ENCODE results near the gene MYO5A. TPM values are rescaled to one million over a fixed set of nuclear protein-coding genes. Genes with fewer than 3 reads are reported as not detected.

The MYO5A gene
- total and polyA plus RNA-seq, 9 of the 15 experiments (the other 6 are each of a cell fraction or from before 2014, with no cell fraction given) = 0.03 to 0.82 (median 0.40) TPM

GRCh38 chr15:52499506-52499905 is 29.2 kb downstream of the MYO5A start:
- peaks cover 4 to 5% of the 10 kb centered on the region in 2 experiments; a peak in 4 of 5 replicates for H3K27me3 ChIP-seq (ENCODE audit: control insufficient read depth in 2 of 2, insufficient read depth in 2 of 2, low read length in 2 of 2)
- 0% methylated on average over 3 of the region's 3 CpGs for WGBS (ENCODE audit: insufficient coverage, low coverage, missing lambda C conversion rate)
- FAIRE-seq (no peak), DNase-seq (ENCODE audit: extremely low read depth in 1 of 4, low spot score in 3 of 4) (no peak), ATAC-seq (no peak)
- no peak overlapping the region for H2AFZ ChIP-seq (ENCODE audit: low read depth, low read length)
- no peaks in the 10 kb centered on the region for H3K79me2 ChIP-seq (ENCODE audit: control insufficient read depth, insufficient read depth, low read length)
- no TSS peak for BruUV-seq (replicated peaks)
- H3K9me1 ChIP-seq (ENCODE audit: control insufficient read depth, insufficient read depth, low read length) = no peaks in the 10 kb centered on the region
- no peak overlapping the region for H3K4me3 ChIP-seq
- in situ Hi-C loops (cut with MboI) = no loop called here
- H3K36me3 ChIP-seq (ENCODE audit: control insufficient read depth, insufficient read depth, low read length) = no peaks in the 10 kb centered on the region
- no peak for TF ChIP-seq XRCC4 (IDR thresholded peaks at IDR 0.05; ENCODE audit: extremely low read depth, insufficient read depth, insufficient read length)
- no peak for TF ChIP-seq DACH1 (IDR thresholded peaks at IDR 0.05; ENCODE audit: partially characterized antibody)
- no peak for TF ChIP-seq RFX5 (IDR thresholded peaks at IDR 0.05; ENCODE audit: low read depth, low read length)
- no peak for TF ChIP-seq SMARCA5 (IDR thresholded peaks at IDR 0.05)
- no peak for TF ChIP-seq HDGF (IDR thresholded peaks at IDR 0.05)
- H3K9me3 ChIP-seq (replicated peaks; ENCODE audit: control insufficient read depth, insufficient read depth, low read depth, low read length) = no peaks in the 10 kb centered on the region
- no peaks in the 10 kb centered on the region for H3K4me1 ChIP-seq (replicated peaks in 1 of 2; ENCODE audit: control insufficient read depth in 2 of 2, insufficient read depth in 2 of 2, low read length in 2 of 2)
- intact Hi-C loops (cut with micrococcal nuclease) = no loop called here
- no peak overlapping the region for H3K9ac ChIP-seq (ENCODE audit: insufficient read depth in 1 of 2, low read depth in 2 of 2, low read length in 2 of 2)
- POLR2A ChIA-PET = no interaction called here
- H3K27ac ChIP-seq (ENCODE audit: extremely low read depth, low read depth, low read length) = no peak overlapping the region
- CTCF ChIA-PET (ENCODE audit: low intra/inter-chr PET ratio) = no interaction called here
- no peaks in the 10 kb centered on the region for H4K20me1 ChIP-seq (replicated peaks; ENCODE audit: control insufficient read depth, insufficient read depth, low read length)
- H3K4me2 ChIP-seq (ENCODE audit: insufficient read depth, low read length) = no peak overlapping the region

GRCh38 chr15:52498706-52499105 is 30.0 kb downstream of the MYO5A start:
- no TSS peak for BruUV-seq (replicated peaks)
- FAIRE-seq = no peak
- H2AFZ ChIP-seq (ENCODE audit: low read depth, low read length) = no peak overlapping the region
- H3K4me3 ChIP-seq = no peak overlapping the region
- no peak overlapping the region for H3K9ac ChIP-seq (ENCODE audit: insufficient read depth in 1 of 2, low read depth in 2 of 2, low read length in 2 of 2)
- H3K79me2 ChIP-seq (ENCODE audit: control insufficient read depth, insufficient read depth, low read length) = no peaks in the 10 kb centered on the region
- intact Hi-C loops (cut with micrococcal nuclease) = no loop called here
- no peak for DNase-seq (ENCODE audit: extremely low read depth in 1 of 4, low spot score in 3 of 4)
- ATAC-seq = no peak
- POLR2A ChIA-PET = interaction anchor here (0.6 kb wide), 1 partner anchor 267 kb away, joined by 3 read pairs; no protein-coding TSS in a partner anchor
- H3K4me1 ChIP-seq (replicated peaks in 1 of 2; ENCODE audit: control insufficient read depth in 2 of 2, insufficient read depth in 2 of 2, low read length in 2 of 2) = no peaks in the 10 kb centered on the region
- no peaks in the 10 kb centered on the region for H3K36me3 ChIP-seq (ENCODE audit: control insufficient read depth, insufficient read depth, low read length)
- no peaks in the 10 kb centered on the region for H4K20me1 ChIP-seq (replicated peaks; ENCODE audit: control insufficient read depth, insufficient read depth, low read length)
- CTCF ChIA-PET (ENCODE audit: low intra/inter-chr PET ratio) = no interaction called here
- H3K4me2 ChIP-seq (ENCODE audit: insufficient read depth, low read length) = no peak overlapping the region
- peaks cover 0 to 2% of the 10 kb centered on the region in 2 experiments; a peak in 3 of 5 replicates for H3K27me3 ChIP-seq (ENCODE audit: control insufficient read depth in 2 of 2, insufficient read depth in 2 of 2, low read length in 2 of 2)
- in situ Hi-C loops (cut with MboI) = no loop called here
- H3K9me1 ChIP-seq (ENCODE audit: control insufficient read depth, insufficient read depth, low read length) = no peaks in the 10 kb centered on the region
- TF ChIP-seq ZFPM2 (CRISPR knock-in tag; IDR thresholded peaks at IDR 0.05) (no peak), ZNF408 (CRISPR knock-in tag; IDR thresholded peaks at IDR 0.05; ENCODE audit: low read depth) (no peak), NFXL1 (CRISPR knock-in tag; IDR thresholded peaks at IDR 0.05) (no peak), ZC3H4 (CRISPR knock-in tag; IDR thresholded peaks at IDR 0.05; ENCODE audit: borderline replicate concordance) (no peak)
- no peaks in the 10 kb centered on the region for H3K9me3 ChIP-seq (replicated peaks; ENCODE audit: control insufficient read depth, insufficient read depth, low read depth, low read length)
- no peak overlapping the region for H3K27ac ChIP-seq (ENCODE audit: extremely low read depth, low read depth, low read length)

All from K562 (cell line).